IPS-15b (cell line): Measurements from ENCODE around the gene LAPTM4A.

ENCODE experiments used
- H3K27me3 ChIP-seq: one replicate; pipeline ENCODE4 v1.6.1; 2013; ENCODE audit warnings: low read length; ENCODE audit not compliant: control insufficient read depth, insufficient read depth
- H3K36me3 ChIP-seq: one replicate; pipeline ENCODE4 v1.6.1; 2013; ENCODE audit warnings: low read length; ENCODE audit not compliant: control insufficient read depth, insufficient read depth
- H3K4me1 ChIP-seq: one replicate; pipeline ENCODE4 v1.6.1; 2013; ENCODE audit warnings: mild to moderate bottlenecking, low read length; ENCODE audit not compliant: control insufficient read depth, insufficient read depth
- H3K4me3 ChIP-seq: one replicate; pipeline ENCODE4 v1.5.1; 2013; ENCODE audit warnings: low read depth, low read length
- H3K9ac ChIP-seq: one replicate; pipeline ENCODE4 v1.6.1; 2013; ENCODE audit warnings: low read depth, mild to moderate bottlenecking, low read length
- H3K9me3 ChIP-seq: one replicate; pipeline ENCODE4 v1.6.1; 2013; ENCODE audit warnings: mild to moderate bottlenecking, low read length; ENCODE audit not compliant: control insufficient read depth, insufficient read depth

LAPTM4A gene

GRCh38 chr2:19989342-19989666, 62.1 kb downstream of the LAPTM4A start:
- no peaks in the 10 kb centered on the region for H3K27me3 ChIP-seq
- no peaks in the 10 kb centered on the region for H3K9me3 ChIP-seq
- no peak overlapping the region for H3K9ac ChIP-seq

GRCh38 chr2:19988600-19988999, 62.8 kb downstream of the LAPTM4A start:
- no peaks in the 10 kb centered on the region for H3K36me3 ChIP-seq
- no peak overlapping the region for H3K9ac ChIP-seq
- H3K27me3 ChIP-seq: no peaks in the 10 kb centered on the region
- peak overlapping the region; percentile 96 for H3K4me3 ChIP-seq
- no peaks in the 10 kb centered on the region for H3K9me3 ChIP-seq
- H3K4me1 ChIP-seq: peaks cover 6% of the 10 kb centered on the region

More at GRCh38 chr2:19989342-19989666, 62.1 kb downstream of the LAPTM4A start:
- Histone ChIP-seq H3K4me3 (peak overlapping the region; percentile 96), H3K4me1 (peaks cover 6% of the 10 kb centered on the region), H3K36me3 (no peaks in the 10 kb centered on the region)

GRCh38 chr2:19987936-19988335, 63.5 kb downstream of the LAPTM4A start:
- Histone ChIP-seq H3K27me3 (no peaks in the 10 kb centered on the region), H3K36me3 (no peaks in the 10 kb centered on the region), H3K9ac (no peak overlapping the region), H3K9me3 (no peaks in the 10 kb centered on the region), H3K4me1 (peaks cover 6% of the 10 kb centered on the region), H3K4me3 (peak overlapping the region; percentile 11)
